Thoracic aorta (tissue), 2 donors: ENCODE results near the gene ABHD1. TPM values are rescaled to one million over a fixed set of nuclear protein-coding genes. Genes with fewer than 3 reads are reported as not detected.
"Not testable (repeated sequence)": the region's sequence is repeated elsewhere in the genome, so short reads cannot be mapped to it uniquely, and the experiment has no call there.

Source experiments
- ATAC-seq: fragments of 150-250 bp; one replicate; pipeline ENCODE4 v1.8.0; 2017; ENCODE audit warnings: low read depth; ENCODE audit not compliant: insufficient number of reproducible peaks, low FRiP score
- DNase-seq: peaks from one replicate; pipeline ENCODE4 v3.0.0-alpha.2; 2020; ENCODE audit warnings: low spot score
- H3K27ac ChIP-seq, 2 donors: fragments of 200-600 bp; sonication (generic); 1 replicate in 1 of 2; 2 replicates in 1 of 2; pipeline ENCODE4 v1.5.1; 2016; ENCODE audit warnings: mild to moderate bottlenecking in 2 of 2, moderate library complexity in 2 of 2
- H3K27me3 ChIP-seq: fragments of 200-600 bp; sonication (generic); replicated peaks from 2 replicates; pipeline ENCODE4 v1.6.0; 2016; ENCODE audit warnings: mild to moderate bottlenecking; ENCODE audit not compliant: insufficient read depth
- H3K36me3 ChIP-seq: fragments of 200-600 bp; sonication (generic); one replicate; pipeline ENCODE4 v1.5.1; 2016
- H3K4me1 ChIP-seq, 2 donors: fragments of 200-600 bp; sonication (generic); 1 replicate in 1 of 2; 2 replicates in 1 of 2; pipeline versions ENCODE4 v1.5.1 to v1.6.0; 2016; ENCODE audit warnings: low read depth in 2 of 2, mild to moderate bottlenecking in 1 of 2; ENCODE audit not compliant: control insufficient read depth in 1 of 2
- H3K4me3 ChIP-seq: fragments of 200-600 bp; sonication (generic); 2 replicates; pipeline ENCODE4 v1.5.1; 2016; ENCODE audit warnings: mild to moderate bottlenecking
- H3K9me3 ChIP-seq: fragments of 200-600 bp; sonication (generic); 2 replicates; pipeline ENCODE4 v1.5.1; 2016
- CTCF ChIP-seq: fragments of 200-600 bp; sonication (generic); IDR thresholded peaks from one replicate; pipeline ENCODE4 v1.5.1; 2019; ENCODE audit warnings: antibody characterized with exemption
- total RNA-seq, 2 donors: library from RNA; depleted of rRNA; stranded (reverse); fragments of >200 nt; gene quantifications; one replicate each; pipeline versions ENCODE4 v1.1.0 to v1.2.3, GENCODE V29; 2016

The ABHD1 gene
- total RNA-seq, 2 donors from 2014 or later: 0.27 TPM; not detected in 1

- no peak for DNase-seq
- Histone ChIP-seq H3K27me3 (no peaks in the 10 kb centered on the region), H3K27ac (no peak overlapping the region), H3K4me1 (no peaks in the 10 kb centered on the region), H3K4me3 (no peak overlapping the region), H3K9me3 (no peaks in the 10 kb centered on the region), H3K36me3 (no peaks in the 10 kb centered on the region)
- no peak for TF ChIP-seq CTCF
- ATAC-seq: no peak
Measured at GRCh38 chr2:27170581-27171337, 47.1 kb downstream of the ABHD1 start.

- no peak for DNase-seq
Measured at GRCh38 chr2:27171351-27171848, 47.8 kb downstream of the ABHD1 start.

GRCh38 chr2:27174638-27175037 is 51.0 kb downstream of the ABHD1 start:
- no peak for TF ChIP-seq CTCF
- H3K27ac ChIP-seq: no peak overlapping the region

More at GRCh38 chr2:27171351-27171848, 47.8 kb downstream of the ABHD1 start:
- Histone ChIP-seq H3K4me3 (no peak overlapping the region), H3K27me3 (no peaks in the 10 kb centered on the region), H3K27ac (no peak overlapping the region), H3K36me3 (no peaks in the 10 kb centered on the region), H3K9me3 (no peaks in the 10 kb centered on the region), H3K4me1 (no peaks in the 10 kb centered on the region)
- no peak for ATAC-seq
- TF ChIP-seq CTCF: no peak

GRCh38 chr2:27175330-27175729 is 51.7 kb downstream of the ABHD1 start:
- no peak overlapping the region for H3K4me3 ChIP-seq
- H3K27me3 ChIP-seq: no peaks in the 10 kb centered on the region
- no peak overlapping the region for H3K27ac ChIP-seq
- DNase-seq: no peak
- H3K4me1 ChIP-seq: no peaks in the 10 kb centered on the region
- TF ChIP-seq CTCF: no peak
- no peaks in the 10 kb centered on the region for H3K36me3 ChIP-seq
- no peaks in the 10 kb centered on the region for H3K9me3 ChIP-seq
- ATAC-seq: no peak

More at GRCh38 chr2:27174638-27175037, 51.0 kb downstream of the ABHD1 start:
- H3K4me1 ChIP-seq: no peaks in the 10 kb centered on the region
- H3K36me3 ChIP-seq: no peaks in the 10 kb centered on the region
- H3K9me3 ChIP-seq: no peaks in the 10 kb centered on the region
- no peak overlapping the region for H3K4me3 ChIP-seq
- DNase-seq (no peak), ATAC-seq (no peak)
- no peaks in the 10 kb centered on the region for H3K27me3 ChIP-seq

- not testable (repeated sequence) for H3K27ac ChIP-seq
Measured at GRCh38 chr2:27175781-27176180, 52.2 kb downstream of the ABHD1 start.

More at GRCh38 chr2:27175781-27176180, 52.2 kb downstream of the ABHD1 start:
- H3K9me3 ChIP-seq, H3K27me3 ChIP-seq, H3K36me3 ChIP-seq, H3K4me1 ChIP-seq, DNase-seq, ATAC-seq, H3K4me3 ChIP-seq: not testable (repeated sequence)
